ENCODE results near the gene OTUB1. TPM values are rescaled to one million over a fixed set of nuclear protein-coding genes. Genes with fewer than 3 reads are reported as not detected.

OTUB1 gene
- polyA plus RNA-seq, 2 of the 4 experiments (the other 2 are of a cell fraction), result 97.4 to 113 TPM

DNA sequence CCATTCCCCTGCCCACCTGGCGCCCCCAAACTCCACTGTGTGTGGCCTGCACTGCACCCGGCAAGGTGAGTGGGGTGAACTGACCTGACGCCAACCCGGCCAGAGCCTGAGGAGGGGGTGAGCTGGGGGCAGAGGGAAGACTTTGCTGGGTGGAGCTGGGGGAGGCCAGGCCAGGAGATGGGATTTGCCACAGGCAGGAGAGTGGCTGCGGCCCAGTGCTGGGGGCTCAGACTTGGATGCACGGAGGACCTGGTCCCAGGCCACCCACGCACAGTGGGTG is 31.6 kb downstream of the OTUB1 start:
- H3K4me3 ChIP-seq, result no peak overlapping the region
- no peak for DNase-seq (ENCODE audit: low read depth in 1 of 2, low spot score in 1 of 2)
- no peak overlapping the region for H3K4me2 ChIP-seq
- TF ChIP-seq, protein P1, sequence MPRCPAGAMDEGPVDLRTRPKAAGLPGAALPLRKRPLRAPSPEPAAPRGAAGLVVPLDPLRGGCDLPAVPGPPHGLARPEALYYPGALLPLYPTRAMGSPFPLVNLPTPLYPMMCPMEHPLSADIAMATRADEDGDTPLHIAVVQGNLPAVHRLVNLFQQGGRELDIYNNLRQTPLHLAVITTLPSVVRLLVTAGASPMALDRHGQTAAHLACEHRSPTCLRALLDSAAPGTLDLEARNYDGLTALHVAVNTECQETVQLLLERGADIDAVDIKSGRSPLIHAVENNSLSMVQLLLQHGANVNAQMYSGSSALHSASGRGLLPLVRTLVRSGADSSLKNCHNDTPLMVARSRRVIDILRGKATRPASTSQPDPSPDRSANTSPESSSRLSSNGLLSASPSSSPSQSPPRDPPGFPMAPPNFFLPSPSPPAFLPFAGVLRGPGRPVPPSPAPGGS (IDR thresholded peaks at IDR 0.05), result no peak
- TF ChIP-seq CBX8 (IDR thresholded peaks at IDR 0.05) (no peak), CHD2 (IDR thresholded peaks at IDR 0.05; ENCODE audit: low read length, partially characterized antibody) (no peak), RCOR1 (IDR thresholded peaks at IDR 0.05; ENCODE audit: low read depth, low read length) (no peak), POLR2A (IDR thresholded peaks at IDR 0.05; ENCODE audit: low read length) (no peak), HOXB5 (CRISPR knock-in tag; IDR thresholded peaks at IDR 0.05) (no peak), EHF (CRISPR knock-in tag; IDR thresholded peaks at IDR 0.05) (no peak), FOSL2 (IDR thresholded peaks at IDR 0.05) (no peak), FOSL2 (CRISPR knock-in tag; IDR thresholded peaks at IDR 0.05) (no peak), NR3C1 (IDR thresholded peaks at IDR 0.05) (no peak), SREBF2 (IDR thresholded peaks at IDR 0.05) (no peak), KDM1A (IDR thresholded peaks at IDR 0.05; ENCODE audit: low read depth) (no peak), ZC3H11A (IDR thresholded peaks at IDR 0.05) (no peak), TP53 (CRISPR knock-in tag; IDR thresholded peaks at IDR 0.05) (no peak), JUN (IDR thresholded peaks at IDR 0.05) (no peak)
- TF ChIP-seq, protein P2, sequence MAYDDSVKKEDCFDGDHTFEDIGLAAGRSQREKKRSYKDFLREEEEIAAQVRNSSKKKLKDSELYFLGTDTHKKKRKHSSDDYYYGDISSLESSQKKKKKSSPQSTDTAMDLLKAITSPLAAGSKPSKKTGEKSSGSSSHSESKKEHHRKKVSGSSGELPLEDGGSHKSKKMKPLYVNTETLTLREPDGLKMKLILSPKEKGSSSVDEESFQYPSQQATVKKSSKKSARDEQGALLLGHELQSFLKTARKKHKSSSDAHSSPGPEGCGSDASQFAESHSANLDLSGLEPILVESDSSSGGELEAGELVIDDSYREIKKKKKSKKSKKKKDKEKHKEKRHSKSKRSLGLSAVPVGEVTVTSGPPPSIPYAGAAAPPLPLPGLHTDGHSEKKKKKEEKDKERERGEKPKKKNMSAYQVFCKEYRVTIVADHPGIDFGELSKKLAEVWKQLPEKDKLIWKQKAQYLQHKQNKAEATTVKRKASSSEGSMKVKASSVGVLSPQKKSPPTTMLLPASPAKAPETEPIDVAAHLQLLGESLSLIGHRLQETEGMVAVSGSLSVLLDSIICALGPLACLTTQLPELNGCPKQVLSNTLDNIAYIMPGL (CRISPR knock-in tag; IDR thresholded peaks at IDR 0.05; ENCODE audit: borderline replicate concordance), result no peak
- TF ChIP-seq, protein P3, sequence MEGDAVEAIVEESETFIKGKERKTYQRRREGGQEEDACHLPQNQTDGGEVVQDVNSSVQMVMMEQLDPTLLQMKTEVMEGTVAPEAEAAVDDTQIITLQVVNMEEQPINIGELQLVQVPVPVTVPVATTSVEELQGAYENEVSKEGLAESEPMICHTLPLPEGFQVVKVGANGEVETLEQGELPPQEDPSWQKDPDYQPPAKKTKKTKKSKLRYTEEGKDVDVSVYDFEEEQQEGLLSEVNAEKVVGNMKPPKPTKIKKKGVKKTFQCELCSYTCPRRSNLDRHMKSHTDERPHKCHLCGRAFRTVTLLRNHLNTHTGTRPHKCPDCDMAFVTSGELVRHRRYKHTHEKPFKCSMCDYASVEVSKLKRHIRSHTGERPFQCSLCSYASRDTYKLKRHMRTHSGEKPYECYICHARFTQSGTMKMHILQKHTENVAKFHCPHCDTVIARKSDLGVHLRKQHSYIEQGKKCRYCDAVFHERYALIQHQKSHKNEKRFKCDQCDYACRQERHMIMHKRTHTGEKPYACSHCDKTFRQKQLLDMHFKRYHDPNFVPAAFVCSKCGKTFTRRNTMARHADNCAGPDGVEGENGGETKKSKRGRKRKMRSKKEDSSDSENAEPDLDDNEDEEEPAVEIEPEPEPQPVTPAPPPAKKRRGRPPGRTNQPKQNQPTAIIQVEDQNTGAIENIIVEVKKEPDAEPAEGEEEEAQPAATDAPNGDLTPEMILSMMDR (IDR thresholded peaks at IDR 0.05), result no peak
- peaks cover 7% of the 10 kb centered on the region; the same call in 1 of the 3 replicates for H3K4me1 ChIP-seq
- H3K9me3 ChIP-seq, result no peaks in the 10 kb centered on the region
- no peak for ATAC-seq
- ChIA-PET POLR2A (no interaction called here), CTCF (interaction anchor here (0.7 to 1.6 kb wide), 4 partner anchors 22 to 250 kb away, joined by 3 to 4 read pairs (median 4); partner anchors contain the start of gene ZFTA)
- 81% methylated on average over 3 of the region's 7 CpGs for WGBS (ENCODE audit: missing lambda C conversion rate)
- no peak overlapping the region for H3K27ac ChIP-seq
- no peak for FAIRE-seq

- Histone ChIP-seq H3K27ac (no peak overlapping the region), H3K9me3 (no peaks in the 10 kb centered on the region), H3K4me1 (peaks cover 7% of the 10 kb centered on the region; the same call in 1 of the 3 replicates), H3K4me3 (no peak overlapping the region), H3K4me2 (no peak overlapping the region)
- POLR2A ChIA-PET, result no interaction called here
- CTCF ChIA-PET, result interaction anchor here (0.7 to 1.6 kb wide), 3 partner anchors 131 to 250 kb away, joined by 3 to 4 read pairs (median 4); partner anchors contain the start of gene ZFTA
- ATAC-seq, result peak in 1 of 2 experiments; percentile 16; a peak in 2 of 6 replicates
- no peak for FAIRE-seq
- DNase-seq (ENCODE audit: low read depth in 1 of 2, low spot score in 1 of 2), result no peak
- TF ChIP-seq NR3C1 (IDR thresholded peaks at IDR 0.05) (no peak), MYC (IDR thresholded peaks at IDR 0.05; ENCODE audit: borderline replicate concordance, low read length) (no peak), ZFP36 (IDR thresholded peaks at IDR 0.05; ENCODE audit: borderline replicate concordance, partially characterized antibody) (no peak), POLR2A (IDR thresholded peaks at IDR 0.05; ENCODE audit: low read length) (no peak)
- WGBS (ENCODE audit: missing lambda C conversion rate), result 72% methylated on average over 3 of the region's 8 CpGs
Observed at GRCh38 chr11:64018310-64018709, 32.1 kb downstream of the OTUB1 start.
